Measurements from ENCODE around the gene NNAT.
"Not testable (repeated sequence)": the region's sequence is repeated elsewhere in the genome, so short reads cannot be mapped to it uniquely, and the experiment has no call there.

Gene NNAT

DNA sequence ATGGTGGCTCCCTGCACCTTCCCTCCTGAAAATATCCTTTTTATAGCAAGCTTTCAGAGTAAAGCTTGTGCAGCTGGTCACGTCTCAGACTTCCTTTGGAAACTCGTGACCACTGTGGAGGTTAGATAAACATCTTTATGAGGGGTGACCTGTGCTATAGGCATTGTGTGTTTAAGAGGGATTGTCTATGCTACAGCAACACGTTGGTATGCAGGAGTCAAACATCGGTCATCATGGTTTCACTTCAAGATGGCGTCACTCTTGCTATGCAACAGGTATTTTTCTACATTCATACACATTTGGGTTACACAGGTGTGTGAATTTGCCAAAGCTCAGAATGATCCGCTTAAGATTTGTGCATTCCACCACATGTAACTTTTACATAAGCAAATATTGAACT, 21.2 kb downstream of the NNAT start:
- DNase-seq = no peak

- DNase-seq = no peak
These were observed 22.8 kb downstream of the NNAT start for GRCh38 chr20:37543828-37544227.

GRCh38 chr20:37544386-37544785, 23.3 kb downstream of the NNAT start:
- DNase-seq = no peak

DNA sequence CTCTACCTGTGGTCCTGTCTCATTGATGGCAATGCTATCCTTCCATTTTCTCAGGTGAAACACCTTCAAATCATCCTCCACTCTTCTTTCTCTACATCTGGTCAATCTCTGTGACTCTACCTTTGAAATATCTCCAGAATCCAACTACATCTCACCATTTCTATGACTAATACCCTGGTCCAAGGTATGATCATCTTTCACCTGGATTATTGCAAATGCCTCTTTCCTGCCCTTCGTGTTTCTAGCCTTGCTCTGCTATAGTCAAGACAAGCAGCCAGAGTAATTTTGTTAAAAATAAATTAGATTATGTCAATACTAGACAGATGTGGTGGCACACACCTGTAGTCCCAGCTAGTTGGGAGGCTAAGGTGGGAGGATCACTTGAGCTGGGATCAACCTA, 24.5 kb downstream of the NNAT start:
- no peak for DNase-seq

DNA sequence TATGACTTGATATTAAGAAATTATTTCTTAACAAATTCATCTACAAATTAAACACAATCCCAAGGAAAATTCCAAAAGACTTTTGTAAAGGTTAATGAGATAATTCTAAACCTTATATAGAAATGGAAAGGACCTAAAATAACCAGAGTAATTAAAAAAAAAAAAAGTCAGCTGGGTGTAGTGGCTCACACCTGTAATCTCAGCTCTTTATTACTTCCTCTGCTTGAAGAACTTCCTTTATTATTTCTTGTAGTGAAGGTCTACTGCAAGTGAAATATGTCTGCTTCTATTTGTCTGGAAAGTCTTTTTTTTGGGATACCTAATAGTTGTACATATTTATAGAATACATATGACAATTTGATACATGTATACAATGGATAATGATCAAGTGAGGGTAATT, 26.9 kb downstream of the NNAT start:
- no peak for DNase-seq

DNA sequence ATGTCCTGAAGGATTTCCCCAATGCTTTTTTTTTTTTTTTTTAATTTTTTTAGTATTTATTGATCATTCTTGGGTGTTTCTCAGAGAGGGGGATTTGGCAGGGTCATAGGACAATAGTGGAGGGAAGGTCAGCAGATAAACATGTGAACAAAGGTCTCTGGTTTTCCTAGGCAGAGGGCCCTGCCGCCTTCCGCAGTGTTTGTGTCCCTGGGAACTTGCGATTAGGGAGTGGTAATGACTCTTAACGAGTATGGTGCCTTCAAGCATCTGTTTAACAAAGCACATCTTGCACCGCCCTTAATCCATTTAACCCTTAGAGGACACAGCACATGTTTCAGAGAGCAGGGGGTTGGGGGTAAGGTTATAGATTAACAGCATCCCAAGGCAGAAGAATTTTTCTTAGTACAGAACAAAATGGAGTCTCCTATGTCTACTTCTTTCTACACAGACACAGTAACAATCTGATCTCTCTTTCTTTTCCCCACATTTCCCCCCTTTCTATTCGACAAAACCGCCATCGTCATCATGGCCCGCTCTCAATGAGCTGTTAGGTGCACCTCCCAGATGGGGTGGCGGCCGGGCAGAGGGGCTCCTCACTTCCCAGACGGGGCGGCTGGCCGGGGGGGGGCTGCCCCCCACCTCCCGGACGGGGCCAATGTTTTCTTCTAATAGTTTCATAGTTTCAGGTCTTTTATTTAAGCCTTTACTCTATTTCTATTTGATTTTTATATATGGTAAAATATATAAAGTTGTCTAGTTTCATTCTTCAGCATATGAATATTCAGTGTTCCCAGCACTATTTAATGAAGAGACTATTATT, 29.3 kb downstream of the NNAT start:
- not testable (repeated sequence) for DNase-seq

- not testable (repeated sequence) for DNase-seq
These were observed 30.6 kb downstream of the NNAT start for GRCh38 chr20:37551660-37552059.

DNA sequence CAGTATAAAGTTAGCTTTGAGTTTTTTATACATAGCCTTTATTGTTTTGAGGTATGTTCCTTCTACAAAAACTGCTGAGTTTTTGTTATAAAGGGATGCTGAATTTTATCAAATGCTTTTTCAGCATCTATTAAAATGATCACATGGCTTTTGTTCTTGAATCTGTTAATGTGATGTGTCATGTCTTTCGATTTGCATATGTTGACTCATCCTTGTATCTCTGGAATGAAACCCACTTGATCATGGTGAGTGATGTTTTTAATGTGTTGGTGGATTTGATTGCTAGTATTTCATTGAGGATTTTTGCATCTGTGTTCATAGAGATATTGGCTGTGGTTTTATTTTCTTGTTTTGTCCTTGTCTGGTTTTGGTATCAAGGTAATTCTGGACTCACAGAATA, 31.4 kb downstream of the NNAT start:
- DNase-seq = no peak

DNA sequence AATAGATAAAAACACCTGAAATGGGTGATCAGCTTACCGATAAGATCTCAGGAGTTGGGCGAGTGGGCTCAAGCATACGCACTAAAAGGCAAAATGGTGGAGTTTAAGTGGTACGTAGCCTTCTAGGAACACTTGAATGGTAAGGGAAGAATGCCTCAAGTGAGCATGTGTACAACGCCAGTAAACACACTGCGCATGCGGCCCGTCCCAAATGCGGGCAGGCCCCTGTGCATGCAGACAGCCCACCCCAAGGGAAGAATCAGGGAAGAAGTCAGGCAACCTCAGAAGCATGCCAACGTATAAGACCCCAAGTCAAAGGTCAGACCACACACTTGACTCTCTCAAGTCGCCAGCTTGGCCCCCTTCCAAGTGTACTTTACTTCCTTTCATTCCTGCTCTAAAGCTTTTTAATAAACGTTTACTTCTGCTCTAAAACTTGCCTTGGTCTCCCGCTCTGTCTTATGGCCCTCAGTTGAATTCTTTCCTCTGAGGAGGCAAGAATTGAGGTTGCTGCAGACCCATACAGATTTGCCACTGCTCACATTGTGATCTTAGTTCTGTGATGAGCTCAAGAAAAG, 33.8 kb downstream of the NNAT start:
- DNase-seq = not testable (repeated sequence)

DNA sequence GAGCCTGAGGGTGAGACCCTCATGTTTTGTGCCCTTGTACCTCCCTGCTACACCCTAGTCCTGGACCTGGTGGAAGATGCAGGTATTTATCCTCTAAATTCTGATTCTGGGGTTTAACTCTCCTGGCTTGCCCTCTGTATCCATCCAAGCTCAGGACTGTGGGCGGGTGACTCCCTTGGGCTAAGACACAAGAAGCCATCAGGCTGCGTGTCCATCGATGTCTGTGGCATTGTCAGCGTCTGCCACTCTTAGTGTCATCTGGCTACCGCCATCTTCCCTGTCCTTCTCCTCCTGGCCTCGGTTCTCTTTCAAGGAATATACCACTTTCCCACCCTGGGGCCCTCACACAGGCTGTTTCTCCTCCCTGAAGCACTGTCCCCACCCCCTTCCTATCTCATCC, 35.5 kb downstream of the NNAT start:
- no peak for DNase-seq

- no peak for DNase-seq
These were observed 37.3 kb downstream of the NNAT start for GRCh38 chr20:37558306-37558705.

DNA sequence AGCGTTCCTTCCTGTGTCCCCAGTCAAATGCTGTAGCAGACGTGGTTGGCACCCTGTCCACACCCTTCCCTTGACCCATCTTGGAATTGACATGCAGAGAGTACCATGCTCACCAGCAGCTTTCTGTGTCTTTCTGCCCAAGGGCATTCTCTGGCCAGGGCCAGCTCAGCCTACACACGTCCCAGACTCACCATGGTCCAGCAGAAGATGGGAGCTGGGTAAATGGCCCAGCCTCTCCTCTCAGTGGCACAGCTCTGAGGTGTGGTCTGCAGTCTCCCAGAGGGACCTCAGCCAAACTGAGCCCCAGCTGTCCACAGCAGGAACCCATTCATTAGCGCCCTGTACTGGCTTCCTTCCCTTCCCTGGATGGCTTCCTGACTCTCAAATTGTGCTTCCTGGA, 37.7 kb downstream of the NNAT start:
- DNase-seq = no peak

DNA sequence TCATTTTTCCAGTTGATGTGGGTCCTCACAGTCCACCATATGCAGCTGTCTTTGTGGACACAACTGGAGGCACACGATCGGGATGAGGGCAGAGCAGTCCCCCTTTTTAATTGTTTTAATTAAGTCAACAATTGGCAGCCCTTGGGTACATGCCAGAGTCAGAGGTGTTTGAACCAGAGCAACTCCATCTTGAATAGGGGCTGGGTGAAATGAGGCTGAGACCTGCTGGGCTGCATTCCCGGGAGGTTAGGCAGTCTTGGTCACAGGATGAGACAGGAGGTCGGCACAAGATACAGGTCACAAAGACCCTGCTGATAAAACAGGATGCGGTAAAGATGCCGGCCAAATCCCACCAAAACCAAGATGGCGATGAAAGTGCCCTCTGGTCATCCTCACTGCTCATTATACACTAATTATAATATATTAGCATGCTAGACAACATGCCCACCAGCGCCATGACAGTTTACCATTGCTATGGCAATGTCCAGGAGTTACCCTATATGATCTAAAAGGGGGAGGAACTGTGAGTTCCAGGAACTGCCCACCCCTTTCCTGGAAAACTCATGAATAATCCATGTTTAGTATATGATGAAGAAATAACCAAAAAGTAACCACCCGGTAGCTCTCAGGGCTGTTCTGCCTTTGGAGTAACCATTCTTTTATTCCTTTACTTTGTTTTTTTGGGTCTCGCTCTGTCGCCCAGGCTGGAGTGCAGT, 38.4 kb downstream of the NNAT start:
- no peak for DNase-seq

- DNase-seq = no peak
These were observed 39.6 kb downstream of the NNAT start for GRCh38 chr20:37560629-37561028.

DNA sequence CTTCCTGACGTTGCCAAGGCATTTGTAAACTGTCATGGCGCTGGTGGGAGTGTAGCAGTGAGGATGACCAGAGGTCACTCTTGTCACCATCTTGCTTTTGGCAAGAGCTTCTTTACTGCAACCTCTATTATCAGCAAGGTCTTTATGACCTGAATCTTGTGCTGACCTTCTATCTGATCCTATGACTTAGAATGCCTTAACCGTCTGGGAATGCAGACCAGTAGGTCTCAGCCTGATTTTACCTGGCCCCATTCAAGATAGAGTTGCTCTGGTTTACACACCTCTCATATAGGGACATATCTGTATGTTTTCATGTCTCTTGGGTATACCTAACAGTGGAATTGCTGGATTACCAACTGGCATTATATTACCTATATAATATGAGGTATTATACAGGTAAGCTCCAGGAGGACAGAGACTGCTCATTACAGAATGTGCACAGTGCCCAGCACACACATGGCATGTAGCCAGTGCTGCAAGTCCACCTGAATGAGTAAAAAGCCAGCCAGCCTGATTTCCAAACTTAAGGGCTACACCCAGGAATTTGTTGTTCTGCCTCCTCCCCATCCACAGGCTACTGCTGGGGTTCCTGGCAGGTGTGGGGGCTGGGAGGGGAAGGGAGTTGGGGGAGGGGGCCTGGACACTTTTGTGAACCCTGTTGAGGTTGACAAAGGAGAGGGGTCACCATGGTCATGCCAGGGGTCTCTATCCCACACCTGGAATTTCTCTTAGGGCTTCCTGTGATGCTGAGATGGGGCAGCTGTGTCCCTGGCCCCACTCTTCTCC, 41.8 kb downstream of the NNAT start:
- DNase-seq = no peak

DNA sequence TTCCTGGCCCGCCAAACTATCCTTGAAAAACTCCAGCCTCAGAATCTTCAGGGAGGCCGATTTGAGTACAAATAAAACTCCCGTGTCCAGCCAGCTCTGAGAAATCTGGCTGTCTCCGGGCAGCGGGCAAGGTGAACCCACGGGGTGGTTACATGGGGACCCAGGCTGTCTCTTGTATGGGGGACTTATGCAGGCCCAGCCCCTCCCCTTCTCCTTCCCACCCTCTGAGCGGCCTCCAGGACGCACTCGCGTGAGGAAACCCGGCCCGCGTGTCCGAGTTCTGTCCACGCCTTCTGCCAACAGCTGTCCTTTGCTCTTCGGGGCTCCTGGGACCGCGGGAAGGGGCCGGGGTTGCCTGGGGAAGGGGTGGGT, 43.0 kb downstream of the NNAT start:
- DNase-seq = no peak

- DNase-seq = peak; percentile 12
These were observed 43.5 kb downstream of the NNAT start for GRCh38 chr20:37564388-37565133.

DNA sequence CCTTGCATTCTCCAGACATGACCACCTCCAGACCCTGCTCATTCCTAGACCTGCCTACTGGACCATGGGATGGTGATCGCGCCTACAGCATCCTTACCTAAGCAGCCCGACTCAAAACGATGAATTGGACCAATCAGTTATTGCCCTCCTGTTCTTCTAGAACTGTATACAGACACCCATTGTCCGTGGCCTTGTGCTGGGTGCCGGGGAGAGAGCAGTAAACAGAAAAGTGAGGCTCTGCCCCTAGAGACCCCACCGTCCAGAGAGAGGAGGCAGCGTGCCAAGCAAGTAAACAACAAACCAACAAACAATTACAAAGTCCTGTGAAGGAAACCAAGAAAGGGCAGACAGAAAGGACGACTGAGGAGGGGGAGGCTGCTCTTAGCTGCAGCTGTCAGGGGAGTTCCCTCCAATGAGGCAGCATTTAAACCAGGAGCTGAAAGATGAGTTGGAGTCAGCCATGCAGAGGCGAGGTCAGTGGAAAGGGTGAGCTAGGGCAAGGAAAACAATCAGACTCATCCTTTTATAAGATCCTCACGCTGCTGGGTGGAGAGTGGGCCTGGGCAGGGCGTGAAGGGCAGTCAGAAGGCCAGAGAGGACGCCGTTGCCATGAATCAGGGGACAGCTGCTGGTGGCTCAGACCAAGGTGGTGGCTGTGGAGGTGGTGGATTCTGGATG, 44.2 kb downstream of the NNAT start:
- DNase-seq = no peak

DNA sequence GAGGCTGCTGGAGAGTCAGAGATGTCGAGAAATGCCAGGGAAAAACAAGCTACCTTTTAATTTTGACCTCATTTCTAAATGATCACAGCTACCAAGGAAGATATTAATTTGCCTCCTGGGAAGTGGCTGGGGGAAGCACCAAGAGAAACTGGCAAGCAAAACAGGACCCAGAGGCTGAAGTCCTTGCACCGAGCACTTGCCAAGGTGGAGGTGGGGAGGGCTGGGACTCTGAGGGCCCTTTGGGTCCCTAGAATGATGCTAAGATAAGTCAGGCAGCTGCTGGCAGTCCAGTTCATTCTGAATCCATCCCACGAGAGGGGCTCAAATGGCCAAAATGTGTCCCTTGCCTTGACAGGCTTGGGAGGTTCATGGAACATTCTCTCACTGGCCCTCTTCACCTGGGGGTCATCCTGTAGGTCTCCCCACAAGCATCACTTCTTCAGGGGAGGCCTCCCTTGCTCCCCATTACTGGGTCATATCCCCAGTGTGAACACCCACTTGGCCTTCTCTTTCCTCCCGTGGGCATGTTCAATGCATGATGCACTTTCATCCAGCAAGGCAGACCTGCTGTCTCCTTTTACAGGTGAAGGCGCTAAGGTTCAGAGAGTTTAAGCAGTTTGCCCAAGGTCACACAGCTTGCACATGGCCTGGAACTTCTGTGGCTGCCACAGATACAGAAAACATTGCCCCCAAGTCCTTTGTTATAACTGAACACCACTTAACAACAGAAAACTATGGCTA, 45.7 kb downstream of the NNAT start:
- no peak for DNase-seq

GRCh38 chr20:37567331-37567665, 46.2 kb downstream of the NNAT start:
- no peak for DNase-seq
